HT1080 (cell line): ENCODE measurements around the gene ZNF148. TPM values are rescaled to one million over a fixed set of nuclear protein-coding genes. Genes with fewer than 3 reads are reported as not detected.

Experiments used
- DNase-seq: peaks from one replicate; pipeline ENCODE4 v3.0.0-alpha.2; 2015; ENCODE audit warnings: low read depth
- small RNA-seq: library from RNA; depleted of rRNA; stranded (forward); fragments of <200 nt; gene quantifications from one replicate; pipeline ENCODE3, GENCODE V24; 2014
- total RNA-seq: library from RNA; depleted of rRNA; stranded (reverse); fragments of >200 nt; shearing (Covaris generic); gene quantifications from 2 replicates; pipeline ENCODE4 v1.2.3, GENCODE V29; 2014; rRNA removed

ZNF148 gene
- total RNA-seq, 1 experiment from 2014 or later = 30.8 TPM

DNA sequence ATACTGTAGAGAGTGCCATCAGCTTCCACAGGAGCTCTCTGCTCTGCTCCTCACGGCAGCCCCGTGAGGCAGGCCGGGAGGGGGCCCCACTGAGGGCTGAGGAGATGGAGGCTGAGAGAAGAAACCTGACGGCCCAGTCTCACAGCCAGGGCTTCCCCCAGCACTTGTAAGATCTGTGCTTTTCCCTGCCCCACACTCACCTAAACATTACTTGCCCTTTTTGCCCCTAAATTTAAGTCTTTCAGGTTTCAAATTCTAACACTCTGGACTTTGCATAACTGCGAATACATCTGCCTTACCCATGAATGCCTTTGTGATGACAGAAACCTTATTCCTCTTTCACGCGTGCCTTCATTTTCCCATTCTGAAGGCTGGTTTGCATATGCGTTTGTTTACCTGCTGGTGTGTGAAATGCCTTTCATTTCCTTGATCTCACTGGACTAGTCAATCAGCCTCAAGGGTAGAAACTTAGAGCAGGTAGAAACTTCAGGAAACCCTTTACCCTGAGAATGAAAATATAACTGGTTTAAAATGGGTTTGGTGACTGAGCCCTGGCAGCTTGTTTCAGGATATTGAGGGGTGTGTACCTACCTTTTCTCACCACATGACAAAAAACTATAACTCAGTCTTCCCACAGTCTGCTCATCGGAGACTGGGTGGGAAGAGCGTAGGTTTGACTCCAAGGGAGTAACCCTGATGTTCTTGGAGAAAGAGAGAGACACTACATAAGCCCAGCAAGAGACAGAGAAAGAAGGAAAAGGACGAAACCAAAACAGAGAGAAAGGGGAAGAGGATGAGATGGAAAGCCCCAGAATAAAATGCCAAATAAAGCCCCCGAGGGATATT lies 182.7 kb downstream of the ZNF148 start:
- no peak for DNase-seq

DNA sequence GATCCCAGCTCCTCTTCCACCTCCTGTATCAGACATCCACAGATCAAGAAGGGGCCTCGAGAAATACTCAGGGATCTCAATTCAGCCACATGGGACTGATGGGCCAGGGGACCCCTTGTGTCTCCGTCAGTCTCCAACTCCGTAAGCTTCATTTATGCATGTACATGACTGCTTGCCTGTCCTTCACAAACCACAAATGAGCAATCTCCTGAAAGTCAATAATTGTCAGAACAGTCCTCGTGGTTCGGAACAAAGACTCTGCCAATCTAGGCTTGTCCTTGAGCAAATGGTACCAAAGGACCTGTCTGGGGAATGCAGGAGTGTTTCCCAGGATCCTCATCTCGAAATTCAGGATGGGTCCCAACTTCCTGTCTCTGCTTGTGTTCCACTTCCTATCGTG lies 183.4 kb downstream of the ZNF148 start:
- no peak for DNase-seq

DNA sequence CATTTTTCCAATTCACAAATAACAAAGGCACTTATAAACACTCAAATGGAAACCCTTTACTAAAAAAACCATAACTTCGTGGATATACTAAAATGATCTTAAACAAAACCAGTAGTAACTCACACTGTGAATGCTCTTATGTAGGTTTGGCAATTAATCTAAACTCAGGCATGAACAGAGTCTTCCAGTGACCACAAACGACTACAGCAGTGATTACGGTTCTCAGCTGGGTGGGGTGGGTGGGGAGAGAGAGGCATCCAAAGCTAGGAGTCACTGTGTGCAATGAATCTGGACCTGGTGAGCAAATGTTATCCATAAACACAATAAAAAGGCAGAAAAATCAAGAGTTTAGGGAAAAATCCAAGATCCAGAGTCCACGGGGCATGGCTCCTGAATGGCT lies 183.9 kb downstream of the ZNF148 start:
- no peak for DNase-seq

DNA sequence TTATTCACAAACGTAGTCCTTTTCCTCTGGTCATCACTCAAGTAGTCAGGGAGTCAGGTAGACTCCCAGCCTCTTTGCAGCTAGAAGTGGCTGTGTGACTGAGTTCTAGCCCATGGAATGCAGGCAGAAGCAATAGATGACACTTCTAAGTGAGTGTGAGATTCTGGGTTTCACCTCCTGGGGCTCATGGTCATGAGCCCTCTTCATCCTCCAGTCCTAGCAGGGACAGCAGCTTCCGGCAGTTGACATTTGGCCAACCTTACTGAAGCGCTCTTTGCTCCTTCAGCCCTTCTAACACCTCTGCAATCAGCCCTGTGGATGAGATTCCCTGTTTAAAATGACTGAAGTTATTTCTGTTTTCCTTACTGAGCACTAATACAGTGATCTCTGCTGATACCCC lies 184.3 kb downstream of the ZNF148 start:
- DNase-seq = no peak

DNA sequence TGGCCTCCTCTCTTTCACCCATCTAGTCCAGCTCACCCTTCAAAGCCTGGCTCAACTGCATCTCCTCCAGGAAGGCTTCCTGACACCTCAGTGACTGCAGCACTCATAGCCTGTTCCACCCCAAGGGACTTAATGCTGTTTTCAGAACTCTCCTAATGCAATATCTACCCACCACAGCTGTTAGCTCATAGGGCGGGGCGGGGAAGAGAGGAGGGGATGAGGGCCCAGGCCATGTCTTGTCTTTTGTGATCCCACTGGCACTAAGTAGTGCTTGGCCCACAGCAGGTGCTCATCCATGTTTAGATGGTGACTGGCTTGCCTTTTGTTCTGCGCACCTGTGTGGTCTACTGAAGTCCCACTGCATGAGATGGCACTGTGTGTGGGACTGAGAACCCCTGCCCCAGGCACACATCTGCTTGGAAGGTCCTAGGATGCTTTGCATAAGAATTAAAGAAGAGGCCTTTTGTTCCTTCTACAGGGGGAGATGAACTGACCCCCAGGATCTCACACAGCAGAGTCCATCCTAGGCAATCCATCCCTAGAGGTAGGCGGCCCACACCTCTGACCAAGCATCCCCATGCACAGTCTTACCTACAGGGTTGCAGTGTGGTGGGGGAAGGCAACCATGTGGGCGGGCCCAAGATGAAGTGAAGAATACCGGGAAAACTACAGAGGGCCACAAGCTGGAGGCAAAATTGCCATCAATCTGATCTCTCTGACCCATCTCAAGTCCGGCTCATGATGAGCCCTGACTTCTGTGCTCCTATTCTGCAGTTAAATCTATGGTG lies 185.6 kb downstream of the ZNF148 start:
- DNase-seq = no peak

DNA sequence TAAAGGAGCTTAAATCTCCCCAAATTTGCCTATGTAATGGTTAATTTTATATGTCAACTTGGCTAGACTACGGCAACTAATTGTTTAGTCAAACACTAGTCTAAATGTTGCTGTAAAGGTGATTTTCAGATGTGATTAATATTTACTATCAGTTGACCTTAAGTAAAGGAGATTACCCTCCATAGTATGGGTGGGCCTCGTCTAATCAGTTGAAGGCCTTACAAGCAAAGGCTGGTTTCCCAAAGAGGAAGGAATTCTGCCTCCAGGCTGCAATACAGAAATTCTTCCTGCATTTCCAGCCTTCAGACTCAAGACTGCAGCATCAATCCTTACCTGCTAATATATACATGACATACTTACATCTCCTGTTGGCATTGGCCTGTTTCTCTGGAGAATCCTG lies 186.2 kb downstream of the ZNF148 start:
- no peak for DNase-seq

DNA sequence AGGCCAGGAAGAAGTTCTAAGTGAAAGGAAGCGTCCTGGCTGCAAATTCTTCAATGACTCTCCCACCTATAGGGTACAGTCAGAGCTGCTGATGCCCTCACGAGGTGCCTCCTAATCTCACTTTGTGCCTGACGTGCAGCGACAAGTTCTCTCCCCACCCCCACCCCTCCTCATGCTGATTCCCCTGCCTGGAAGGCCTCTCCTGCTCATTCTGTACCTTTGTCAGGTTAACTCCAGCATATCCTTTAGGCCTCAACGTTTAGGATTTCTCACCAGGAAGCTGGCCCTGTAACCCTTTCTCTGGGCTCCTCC lies 187.6 kb downstream of the ZNF148 start:
- DNase-seq = no peak

DNA sequence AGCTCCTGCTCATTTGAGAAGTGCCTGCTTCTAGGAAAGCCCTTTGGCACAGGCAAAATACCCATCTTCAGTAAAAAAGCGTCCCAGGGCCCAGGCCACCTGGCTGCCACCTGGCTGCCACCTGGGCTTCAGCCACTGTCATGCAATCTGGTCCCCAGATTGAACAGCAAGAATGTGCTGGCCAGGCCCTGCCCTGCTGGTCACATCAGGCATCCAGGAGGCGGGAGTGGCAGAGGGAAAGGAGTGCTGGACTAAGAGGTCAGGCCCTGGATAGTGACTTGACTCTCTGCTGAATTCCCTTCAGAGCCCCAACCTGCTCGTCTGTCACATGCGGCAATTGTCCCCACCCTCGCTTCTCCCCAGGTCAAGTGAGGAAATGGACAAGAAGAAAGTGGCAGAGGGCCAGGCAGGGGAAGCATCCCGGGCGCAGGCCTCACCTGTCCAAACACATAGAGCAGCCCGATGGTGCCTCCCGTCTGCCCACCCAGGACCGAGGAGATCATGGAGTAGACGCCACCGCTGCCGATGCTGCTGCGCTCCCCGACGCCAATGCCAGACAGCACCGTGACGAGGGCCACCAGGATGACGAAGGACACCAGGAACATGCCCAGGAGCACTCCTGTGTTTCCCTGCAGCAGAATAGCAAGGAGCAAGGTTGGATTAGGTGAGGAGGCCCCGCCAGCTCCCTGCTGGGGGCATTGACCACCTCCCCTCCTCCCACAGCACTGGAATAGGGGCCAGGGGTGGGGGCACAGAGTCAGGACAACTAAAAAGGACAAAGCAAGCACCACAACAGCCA lies 188.1 kb downstream of the ZNF148 start:
- no peak for DNase-seq

DNA sequence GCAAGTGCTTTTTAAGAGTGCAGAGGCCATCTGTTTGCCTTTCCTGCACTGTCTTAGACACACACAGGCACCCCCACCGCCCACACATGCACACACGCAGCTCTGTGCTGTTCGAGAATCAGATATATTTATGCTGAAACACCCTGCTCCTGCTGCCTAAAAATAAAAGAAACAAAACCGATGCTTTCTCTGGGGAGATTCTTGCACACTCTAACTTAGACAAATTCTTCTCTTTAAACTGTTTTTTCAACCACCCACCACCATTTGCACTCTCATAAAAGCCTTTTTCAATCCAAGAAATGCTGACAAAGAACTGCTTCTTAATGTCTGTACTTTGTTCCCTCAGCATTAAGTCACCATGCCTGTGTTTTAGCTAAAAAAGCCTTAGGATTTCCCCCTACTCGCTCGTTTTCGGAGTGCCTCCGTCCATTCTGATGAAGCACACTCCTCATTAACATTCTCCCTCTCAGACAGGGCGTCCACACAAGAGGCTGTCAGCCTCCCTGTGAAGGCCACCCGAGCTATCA lies 188.8 kb downstream of the ZNF148 start:
- no peak for DNase-seq

DNA sequence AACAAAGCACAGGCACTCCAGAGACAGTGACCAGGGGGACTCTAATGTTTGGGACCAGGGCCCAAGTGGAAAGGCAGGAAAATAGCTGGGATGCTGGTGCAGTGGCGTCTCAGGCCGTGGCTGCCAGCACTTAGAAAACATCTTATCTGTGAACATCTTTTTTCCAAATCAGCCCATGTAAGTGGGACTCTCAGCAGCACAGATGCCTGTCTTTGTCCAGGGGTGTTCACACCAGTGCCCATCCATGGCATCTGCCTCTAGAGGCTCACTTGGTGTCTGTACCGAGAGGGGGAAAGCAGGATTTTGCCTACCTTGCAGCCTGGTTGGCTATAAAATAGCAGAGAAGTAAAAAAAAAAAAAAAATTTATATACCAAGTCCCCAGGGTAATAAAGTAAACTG lies 189.3 kb downstream of the ZNF148 start:
- DNase-seq = no peak

DNA sequence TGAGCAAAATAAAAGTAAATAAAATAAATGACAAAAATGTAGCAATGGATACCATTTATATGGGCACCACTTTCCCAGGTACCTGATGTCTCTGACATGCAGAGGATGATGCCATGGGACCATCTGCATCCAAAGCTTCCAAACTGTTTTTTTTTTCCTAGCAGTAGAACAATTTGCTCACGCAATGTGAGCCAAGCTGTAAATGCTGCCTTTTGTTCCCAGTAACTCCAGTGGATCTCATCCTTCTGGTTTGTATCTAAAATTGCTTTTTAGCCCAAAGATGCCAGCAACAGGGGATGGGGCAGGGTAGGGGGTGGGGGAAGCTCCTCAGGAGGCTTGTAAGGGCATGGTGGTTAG lies 195.3 kb downstream of the ZNF148 start:
- no peak for DNase-seq

DNA sequence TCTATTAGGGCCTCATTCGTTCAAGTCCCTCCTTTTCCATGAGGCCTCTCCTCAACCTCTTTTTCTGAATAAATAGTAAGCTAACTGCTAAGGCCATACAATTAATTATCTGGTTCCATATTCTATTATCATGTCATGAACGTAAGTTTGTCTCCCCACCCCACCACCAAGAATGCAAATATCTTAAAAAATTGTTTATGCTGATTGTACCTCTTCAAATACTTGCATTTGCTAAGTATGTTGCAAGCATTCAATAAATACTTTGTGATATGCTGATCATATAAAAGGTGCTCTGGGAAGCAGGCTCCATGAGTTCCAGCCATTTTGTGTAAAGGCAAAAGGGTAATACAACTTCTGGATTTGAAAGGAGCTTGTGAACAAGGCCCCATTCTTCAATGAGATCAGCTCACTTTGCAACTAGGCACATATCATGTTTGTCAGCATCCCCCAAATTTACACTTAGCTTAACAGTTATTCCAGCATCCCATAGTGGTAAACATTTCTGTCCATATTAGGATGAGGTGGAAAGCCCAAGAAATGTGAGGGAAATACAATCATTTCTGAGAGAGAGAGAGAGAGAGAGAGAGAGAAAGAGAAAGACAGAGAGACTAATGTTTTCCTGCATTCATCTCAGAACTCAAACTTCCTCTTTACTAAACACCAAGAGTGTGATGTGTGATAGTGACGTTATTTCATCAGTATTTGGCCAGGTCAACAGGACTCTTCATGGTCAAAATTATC lies 195.8 kb downstream of the ZNF148 start:
- no peak for DNase-seq

DNA sequence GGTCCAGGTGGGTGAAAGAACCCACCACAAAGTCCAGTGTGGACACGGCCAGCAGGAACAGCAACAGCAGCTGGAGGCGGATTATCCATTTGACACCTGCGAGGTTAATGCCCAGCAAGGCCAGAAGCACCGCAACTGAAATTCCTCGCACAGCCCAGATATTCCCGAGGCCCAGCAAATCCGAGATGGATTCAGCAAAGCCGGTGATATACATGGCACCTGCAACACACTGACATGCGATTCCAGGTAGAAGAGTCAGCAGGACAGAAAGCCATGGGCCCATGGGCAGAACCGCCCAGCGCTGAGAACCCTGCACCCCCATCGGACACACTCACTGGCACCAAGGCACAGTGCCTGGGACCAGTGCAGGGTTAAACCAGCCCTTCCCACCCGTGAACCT lies 197.4 kb downstream of the ZNF148 start:
- DNase-seq = no peak

Small RNA genes within 50 kb of the gene (small RNA-seq; reads per million reads assigned to genes)
- gene RNU6-232P = not detected

Other genes starting within 250 kb of the ZNF148 start
- gene SLC12A8, start 162.6 kb downstream of the ZNF148 start, total RNA-seq = 4.8 and 7.8 TPM in 2 replicates
- 22.3 and 25.7 TPM in 2 replicates for gene SNX4, start 144.9 kb upstream of the ZNF148 start, total RNA-seq
- gene OSBPL11, start 220.2 kb upstream of the ZNF148 start, total RNA-seq = 16.1 and 18.8 TPM in 2 replicates